ENCODE data around the gene ARHGEF11.

The ARHGEF11 gene

GRCh38 chr1:157045250-157046218 lies at the start of gene ARHGEF11:
TSS of gene ARHGEF11 (minus strand) at chr1:157045742. CDS start at chr1:157044330, 1,412 bp downstream.
- Histone ChIP-seq H3K36me3 (replicated peaks) (no peaks in the 10 kb centered on the region), H3K27me3 (replicated peaks) (no peaks in the 10 kb centered on the region), H3K27ac (peak within 1 kb of the TSS; percentile 41), H3K4me3 (ENCODE audit: low read depth, low read length) (peak within 1 kb of the TSS; percentile 74)
- in situ Hi-C loops (cut with HindIII; ENCODE audit: low pct_ligation_motif_present, low sequenced_read_pairs): no loop called here
- TF ChIP-seq CTCF (IDR thresholded peaks at IDR 0.05; ENCODE audit: low read depth, low read length, missing control alignments): no peak
- peak; percentile 66 for DNase-seq

- in situ Hi-C loops (cut with HindIII; ENCODE audit: low pct_ligation_motif_present, low sequenced_read_pairs): no loop called here
Observed at GRCh38 chr1:157095091-157095490, 49.5 kb upstream of the ARHGEF11 start.

GRCh38 chr1:157092831-157093230 lies 47.3 kb upstream of the ARHGEF11 start:
- no peak for DNase-seq
- TF ChIP-seq CTCF (IDR thresholded peaks at IDR 0.05; ENCODE audit: low read depth, low read length, missing control alignments): no peak
- Histone ChIP-seq H3K4me3 (ENCODE audit: low read depth, low read length) (no peak overlapping the region), H3K36me3 (replicated peaks) (no peaks in the 10 kb centered on the region), H3K27ac (no peak overlapping the region), H3K27me3 (replicated peaks) (no peaks in the 10 kb centered on the region)
- in situ Hi-C loops (cut with HindIII; ENCODE audit: low pct_ligation_motif_present, low sequenced_read_pairs): no loop called here

More at GRCh38 chr1:157095091-157095490, 49.5 kb upstream of the ARHGEF11 start:
- no peak for TF ChIP-seq CTCF (IDR thresholded peaks at IDR 0.05; ENCODE audit: low read depth, low read length, missing control alignments)
- DNase-seq: no peak
- Histone ChIP-seq H3K4me3 (ENCODE audit: low read depth, low read length) (no peak overlapping the region), H3K27ac (no peak overlapping the region), H3K36me3 (replicated peaks) (no peaks in the 10 kb centered on the region), H3K27me3 (replicated peaks) (no peaks in the 10 kb centered on the region)

- Histone ChIP-seq H3K36me3 (replicated peaks) (no peaks in the 10 kb centered on the region), H3K4me3 (ENCODE audit: low read depth, low read length) (no peak overlapping the region), H3K27ac (no peak overlapping the region), H3K27me3 (replicated peaks) (no peaks in the 10 kb centered on the region)
- in situ Hi-C loops (cut with HindIII; ENCODE audit: low pct_ligation_motif_present, low sequenced_read_pairs): no loop called here
- TF ChIP-seq CTCF (IDR thresholded peaks at IDR 0.05; ENCODE audit: low read depth, low read length, missing control alignments): no peak
- no peak for DNase-seq
Observed at GRCh38 chr1:157091668-157092273, 46.2 kb upstream of the ARHGEF11 start.

- in situ Hi-C loops (cut with HindIII; ENCODE audit: low pct_ligation_motif_present, low sequenced_read_pairs): no loop called here
- Histone ChIP-seq H3K4me3 (ENCODE audit: low read depth, low read length) (no peak overlapping the region), H3K27ac (no peak overlapping the region), H3K27me3 (replicated peaks) (no peaks in the 10 kb centered on the region), H3K36me3 (replicated peaks) (no peaks in the 10 kb centered on the region)
- no peak for TF ChIP-seq CTCF (IDR thresholded peaks at IDR 0.05; ENCODE audit: low read depth, low read length, missing control alignments)
- no peak for DNase-seq
Observed at GRCh38 chr1:157091186-157091585, 45.6 kb upstream of the ARHGEF11 start.

Data from brain microvascular endothelial cell (primary cell).